Lower leg skin (tissue), 3 donors: ENCODE data around the gene ABCA1.

ENCODE experiments used
- POLR2A ChIP-seq, 2 donors: fragments of 450-650 bp; IDR thresholded peaks; one replicate each; pipeline ENCODE4 v1.6.1; 2016 to 2017; ENCODE audit warnings: antibody characterized with exemption in 2 of 2, mild to moderate bottlenecking in 1 of 2, moderate library complexity in 1 of 2
- TF ChIP-seq, protein P1 (sequence below), 3 donors: fragments of 450-650 bp; IDR thresholded peaks; one replicate each; pipeline ENCODE4 v1.5.1; 2016; ENCODE audit warnings: antibody characterized with exemption in 3 of 3, mild to moderate bottlenecking in 3 of 3, moderate library complexity in 2 of 3

DNA sequence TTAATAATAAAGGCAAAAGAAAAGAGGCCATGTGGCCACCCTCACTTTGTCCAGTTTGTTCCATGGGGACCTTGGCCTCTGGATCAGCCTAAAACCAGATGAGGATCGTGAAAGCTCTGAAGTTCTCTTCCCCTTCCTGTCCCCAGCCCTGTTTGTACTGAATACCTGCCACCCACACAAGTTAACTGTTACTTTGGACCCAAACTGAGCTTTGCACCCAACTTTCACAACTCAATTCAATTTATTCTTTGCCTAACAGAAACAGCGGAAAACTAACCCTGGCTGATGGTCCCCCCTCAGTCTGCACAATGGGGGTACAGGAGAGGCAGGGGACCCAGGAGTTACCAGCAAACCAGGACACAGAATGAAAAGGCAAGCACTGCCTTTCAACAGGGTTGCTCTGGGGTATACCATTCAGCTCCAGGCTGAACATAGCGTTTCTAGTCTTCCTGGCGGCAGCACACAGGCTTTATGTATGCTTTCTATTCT lies 28.2 kb downstream of the ABCA1 start:
- no peak for TF ChIP-seq POLR2A (IDR thresholded peaks at IDR 0.05)
- TF ChIP-seq, protein P1, sequence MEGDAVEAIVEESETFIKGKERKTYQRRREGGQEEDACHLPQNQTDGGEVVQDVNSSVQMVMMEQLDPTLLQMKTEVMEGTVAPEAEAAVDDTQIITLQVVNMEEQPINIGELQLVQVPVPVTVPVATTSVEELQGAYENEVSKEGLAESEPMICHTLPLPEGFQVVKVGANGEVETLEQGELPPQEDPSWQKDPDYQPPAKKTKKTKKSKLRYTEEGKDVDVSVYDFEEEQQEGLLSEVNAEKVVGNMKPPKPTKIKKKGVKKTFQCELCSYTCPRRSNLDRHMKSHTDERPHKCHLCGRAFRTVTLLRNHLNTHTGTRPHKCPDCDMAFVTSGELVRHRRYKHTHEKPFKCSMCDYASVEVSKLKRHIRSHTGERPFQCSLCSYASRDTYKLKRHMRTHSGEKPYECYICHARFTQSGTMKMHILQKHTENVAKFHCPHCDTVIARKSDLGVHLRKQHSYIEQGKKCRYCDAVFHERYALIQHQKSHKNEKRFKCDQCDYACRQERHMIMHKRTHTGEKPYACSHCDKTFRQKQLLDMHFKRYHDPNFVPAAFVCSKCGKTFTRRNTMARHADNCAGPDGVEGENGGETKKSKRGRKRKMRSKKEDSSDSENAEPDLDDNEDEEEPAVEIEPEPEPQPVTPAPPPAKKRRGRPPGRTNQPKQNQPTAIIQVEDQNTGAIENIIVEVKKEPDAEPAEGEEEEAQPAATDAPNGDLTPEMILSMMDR (IDR thresholded peaks at IDR 0.05), result no peak
